ENCODE data around the gene NCL. TPM values are rescaled to one million over a fixed set of nuclear protein-coding genes. Genes with fewer than 3 reads are reported as not detected.

NCL gene
- total RNA-seq, 1 experiment from 2014 or later = 1,077 TPM

DNA sequence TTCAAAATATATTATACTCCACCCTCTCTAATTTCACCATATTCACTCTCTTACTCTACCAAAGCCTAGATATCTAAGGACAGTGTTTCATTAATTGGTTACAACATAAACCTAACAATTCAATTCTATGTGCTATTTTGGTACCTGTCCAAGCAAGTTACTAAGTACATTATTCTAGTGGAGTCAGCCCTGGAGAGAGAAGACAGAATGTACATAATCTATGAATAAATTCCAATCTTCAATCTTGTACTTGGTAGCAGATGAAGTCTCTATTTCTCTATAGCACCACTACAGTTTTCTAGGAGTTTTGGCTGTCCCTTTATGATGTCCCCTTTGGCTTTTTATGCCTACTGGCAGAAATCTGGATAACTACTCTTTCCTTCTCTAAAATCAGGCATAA lies 38.3 kb upstream of the NCL start:
- ChIA-PET POLR2A (no interaction called here), RAD21 (ENCODE audit: low non-redundant PET in 1 of 2, low total read pairs in 2 of 2, uncharacterized antibody in 2 of 2, unreplicated experiment in 2 of 2) (no interaction called here), CTCF (no interaction called here)
- ATAC-seq = no peak
- H4K20me1 ChIP-seq (ENCODE audit: insufficient read depth) = no peaks in the 10 kb centered on the region
- H2AFZ ChIP-seq (ENCODE audit: low read depth, low read length, poor library complexity, severe bottlenecking) = no peak overlapping the region
- H3K36me3 ChIP-seq (ENCODE audit: control insufficient read depth in 1 of 2, insufficient read depth in 2 of 2, low read length in 2 of 2) = 0 out of 4 replicates have a peak, but pooled peaks cover 0 to 3% of the 10 kb centered on the region in 2 experiments
- H3K4me1 ChIP-seq (ENCODE audit: control insufficient read depth in 1 of 2, insufficient read depth in 2 of 2, low read length in 2 of 2) = no peaks in the 10 kb centered on the region
- no peak overlapping the region for H3K4me3 ChIP-seq (replicated peaks in 1 of 2; ENCODE audit: low read depth in 1 of 2, low read length in 2 of 2)
- no peaks in the 10 kb centered on the region for H3K79me2 ChIP-seq (ENCODE audit: insufficient read depth, low read length)
- TF ChIP-seq, protein P1, sequence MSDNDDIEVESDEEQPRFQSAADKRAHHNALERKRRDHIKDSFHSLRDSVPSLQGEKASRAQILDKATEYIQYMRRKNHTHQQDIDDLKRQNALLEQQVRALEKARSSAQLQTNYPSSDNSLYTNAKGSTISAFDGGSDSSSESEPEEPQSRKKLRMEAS (IDR thresholded peaks at IDR 0.05) = no peak
- TF ChIP-seq POLR2A (IDR thresholded peaks at IDR 0.05; ENCODE audit: borderline replicate concordance, extremely low read depth, insufficient read depth, insufficient read length) (no peak), FOSL1 (IDR thresholded peaks at IDR 0.05; ENCODE audit: low read depth) (no peak)
- TF ChIP-seq, protein P2, sequence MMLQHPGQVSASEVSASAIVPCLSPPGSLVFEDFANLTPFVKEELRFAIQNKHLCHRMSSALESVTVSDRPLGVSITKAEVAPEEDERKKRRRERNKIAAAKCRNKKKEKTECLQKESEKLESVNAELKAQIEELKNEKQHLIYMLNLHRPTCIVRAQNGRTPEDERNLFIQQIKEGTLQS (IDR thresholded peaks at IDR 0.05) = no peak
- BruUV-seq (replicated peaks) = no TSS peak
- no peaks in the 10 kb centered on the region for H3K9me2 ChIP-seq (ENCODE audit: insufficient read depth)
- no peaks in the 10 kb centered on the region for H3K27me3 ChIP-seq (ENCODE audit: insufficient read depth, low read length)
- no peaks in the 10 kb centered on the region for H3K9me3 ChIP-seq (ENCODE audit: control insufficient read depth in 1 of 2, insufficient read depth in 1 of 2, low read depth in 1 of 2, low read length in 2 of 2)
- intact Hi-C loops (cut with micrococcal nuclease) = no loop called here
- H3K4me2 ChIP-seq (ENCODE audit: low read length) = no peak overlapping the region
- H3K27ac ChIP-seq (ENCODE audit: low read depth, low read length) = no peak overlapping the region
- no peak for DNase-seq (ENCODE audit: low read depth, low spot score)
- H3K9ac ChIP-seq (ENCODE audit: low read length) = no peak overlapping the region

DNA sequence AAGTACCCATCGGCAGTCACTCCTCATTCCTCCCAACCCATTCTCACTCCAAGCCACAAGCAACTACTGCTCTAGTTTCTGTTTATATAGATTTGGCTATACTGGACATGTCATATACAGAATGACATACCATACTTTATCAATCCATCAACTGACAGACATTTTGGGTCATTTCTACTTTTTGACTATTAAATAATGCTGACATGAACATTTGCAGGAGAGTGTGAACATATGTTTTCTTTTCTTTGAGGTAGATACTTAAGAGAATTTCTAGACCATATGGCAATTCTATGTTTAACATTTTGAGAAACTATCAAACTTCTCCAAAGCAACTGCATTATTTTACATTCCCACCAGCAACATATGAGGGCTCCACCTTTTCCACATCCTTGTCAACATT lies 33.4 kb upstream of the NCL start:
- Histone ChIP-seq H3K9me3 (ENCODE audit: control insufficient read depth in 1 of 2, insufficient read depth in 1 of 2, low read depth in 1 of 2, low read length in 2 of 2) (no peaks in the 10 kb centered on the region), H3K9ac (ENCODE audit: low read length) (no peak overlapping the region), H3K4me1 (ENCODE audit: control insufficient read depth in 1 of 2, insufficient read depth in 2 of 2, low read length in 2 of 2) (no peaks in the 10 kb centered on the region), H3K9me2 (ENCODE audit: insufficient read depth) (no peaks in the 10 kb centered on the region), H3K36me3 (ENCODE audit: control insufficient read depth in 1 of 2, insufficient read depth in 2 of 2, low read length in 2 of 2) (no peaks in the 10 kb centered on the region), H2AFZ (ENCODE audit: low read depth, low read length, poor library complexity, severe bottlenecking) (no peak overlapping the region), H4K20me1 (ENCODE audit: insufficient read depth) (no peaks in the 10 kb centered on the region), H3K27ac (ENCODE audit: low read depth, low read length) (no peak overlapping the region), H3K4me2 (ENCODE audit: low read length) (no peak overlapping the region), H3K79me2 (ENCODE audit: insufficient read depth, low read length) (no peaks in the 10 kb centered on the region), H3K27me3 (ENCODE audit: insufficient read depth, low read length) (no peaks in the 10 kb centered on the region), H3K4me3 (replicated peaks in 1 of 2; ENCODE audit: low read depth in 1 of 2, low read length in 2 of 2) (no peak overlapping the region)
- DNase-seq (ENCODE audit: low read depth, low spot score) (no peak), ATAC-seq (no peak)
- POLR2A ChIA-PET = no interaction called here
- CTCF ChIA-PET = no interaction called here
- TF ChIP-seq POLR2A (IDR thresholded peaks at IDR 0.05; ENCODE audit: borderline replicate concordance, extremely low read depth, insufficient read depth, insufficient read length) = no peak
- no peak for TF ChIP-seq SP1 (IDR thresholded peaks at IDR 0.05; ENCODE audit: low read depth)
- no peak for TF ChIP-seq POLR2AphosphoS5 (IDR thresholded peaks at IDR 0.05; ENCODE audit: low read depth, low read length)
- no peak for TF ChIP-seq TCF7L2 (IDR thresholded peaks at IDR 0.05; ENCODE audit: borderline replicate concordance, extremely low read depth, insufficient read depth, insufficient read length)
- no peak for TF ChIP-seq EZH2phosphoT487 (IDR thresholded peaks at IDR 0.05; ENCODE audit: borderline replicate concordance)
- TF ChIP-seq, protein P3, sequence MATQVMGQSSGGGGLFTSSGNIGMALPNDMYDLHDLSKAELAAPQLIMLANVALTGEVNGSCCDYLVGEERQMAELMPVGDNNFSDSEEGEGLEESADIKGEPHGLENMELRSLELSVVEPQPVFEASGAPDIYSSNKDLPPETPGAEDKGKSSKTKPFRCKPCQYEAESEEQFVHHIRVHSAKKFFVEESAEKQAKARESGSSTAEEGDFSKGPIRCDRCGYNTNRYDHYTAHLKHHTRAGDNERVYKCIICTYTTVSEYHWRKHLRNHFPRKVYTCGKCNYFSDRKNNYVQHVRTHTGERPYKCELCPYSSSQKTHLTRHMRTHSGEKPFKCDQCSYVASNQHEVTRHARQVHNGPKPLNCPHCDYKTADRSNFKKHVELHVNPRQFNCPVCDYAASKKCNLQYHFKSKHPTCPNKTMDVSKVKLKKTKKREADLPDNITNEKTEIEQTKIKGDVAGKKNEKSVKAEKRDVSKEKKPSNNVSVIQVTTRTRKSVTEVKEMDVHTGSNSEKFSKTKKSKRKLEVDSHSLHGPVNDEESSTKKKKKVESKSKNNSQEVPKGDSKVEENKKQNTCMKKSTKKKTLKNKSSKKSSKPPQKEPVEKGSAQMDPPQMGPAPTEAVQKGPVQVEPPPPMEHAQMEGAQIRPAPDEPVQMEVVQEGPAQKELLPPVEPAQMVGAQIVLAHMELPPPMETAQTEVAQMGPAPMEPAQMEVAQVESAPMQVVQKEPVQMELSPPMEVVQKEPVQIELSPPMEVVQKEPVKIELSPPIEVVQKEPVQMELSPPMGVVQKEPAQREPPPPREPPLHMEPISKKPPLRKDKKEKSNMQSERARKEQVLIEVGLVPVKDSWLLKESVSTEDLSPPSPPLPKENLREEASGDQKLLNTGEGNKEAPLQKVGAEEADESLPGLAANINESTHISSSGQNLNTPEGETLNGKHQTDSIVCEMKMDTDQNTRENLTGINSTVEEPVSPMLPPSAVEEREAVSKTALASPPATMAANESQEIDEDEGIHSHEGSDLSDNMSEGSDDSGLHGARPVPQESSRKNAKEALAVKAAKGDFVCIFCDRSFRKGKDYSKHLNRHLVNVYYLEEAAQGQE (IDR thresholded peaks at IDR 0.05; ENCODE audit: low read depth) = no peak
- no peak for TF ChIP-seq FOSL1 (IDR thresholded peaks at IDR 0.05; ENCODE audit: low read depth)
- TF ChIP-seq SRF (IDR thresholded peaks at IDR 0.05; ENCODE audit: low read depth) = no peak
- TF ChIP-seq, protein P1 (IDR thresholded peaks at IDR 0.05) = no peak
- TF ChIP-seq RAD21 (IDR thresholded peaks at IDR 0.05; ENCODE audit: low read depth) = no peak
- TF ChIP-seq, protein P4, sequence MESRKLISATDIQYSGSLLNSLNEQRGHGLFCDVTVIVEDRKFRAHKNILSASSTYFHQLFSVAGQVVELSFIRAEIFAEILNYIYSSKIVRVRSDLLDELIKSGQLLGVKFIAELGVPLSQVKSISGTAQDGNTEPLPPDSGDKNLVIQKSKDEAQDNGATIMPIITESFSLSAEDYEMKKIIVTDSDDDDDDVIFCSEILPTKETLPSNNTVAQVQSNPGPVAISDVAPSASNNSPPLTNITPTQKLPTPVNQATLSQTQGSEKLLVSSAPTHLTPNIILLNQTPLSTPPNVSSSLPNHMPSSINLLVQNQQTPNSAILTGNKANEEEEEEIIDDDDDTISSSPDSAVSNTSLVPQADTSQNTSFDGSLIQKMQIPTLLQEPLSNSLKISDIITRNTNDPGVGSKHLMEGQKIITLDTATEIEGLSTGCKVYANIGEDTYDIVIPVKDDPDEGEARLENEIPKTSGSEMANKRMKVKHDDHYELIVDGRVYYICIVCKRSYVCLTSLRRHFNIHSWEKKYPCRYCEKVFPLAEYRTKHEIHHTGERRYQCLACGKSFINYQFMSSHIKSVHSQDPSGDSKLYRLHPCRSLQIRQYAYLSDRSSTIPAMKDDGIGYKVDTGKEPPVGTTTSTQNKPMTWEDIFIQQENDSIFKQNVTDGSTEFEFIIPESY (IDR thresholded peaks at IDR 0.05; ENCODE audit: extremely low read depth, insufficient replicate concordance, low read length) = no peak
- intact Hi-C loops (cut with micrococcal nuclease) = no loop called here
- RAD21 ChIA-PET (ENCODE audit: low non-redundant PET in 1 of 2, low total read pairs in 2 of 2, uncharacterized antibody in 2 of 2, unreplicated experiment in 2 of 2) = no interaction called here
- no TSS peak for BruUV-seq (replicated peaks)

Measured in HCT116 (cell line).